SK-N-SH (cell line): ENCODE data around the gene NFIX. TPM values are rescaled to one million over a fixed set of nuclear protein-coding genes. Genes with fewer than 3 reads are reported as not detected.

Source experiments
- CTCF ChIA-PET: fragments of 300-600, 350-600 bp; formaldehyde crosslinking; extraction: SDS; loops from one replicate; lab custom pipeline; 2021; lab: Yijun Ruan, JAX
- POLR2A ChIA-PET: fragments of 350-600 bp; sonication (Branson Sonifier 250); formaldehyde crosslinking; extraction: SDS; loops from one replicate; lab custom pipeline; 2020; ENCODE audit warnings: antibody characterized with exemption, inconsistent platforms; lab: Yijun Ruan, JAX
- DNase-seq: peaks from one replicate; pipeline ENCODE4 v3.0.0; 2012
- H2AFZ ChIP-seq: fragments of 200-600 bp; sonication (generic); 2 replicates; pipeline ENCODE4 v1.8.1; 2016; ENCODE audit warnings: antibody characterized with exemption, mild to moderate bottlenecking, low read depth
- H3F3A ChIP-seq: fragments of 200-600 bp; sonication (generic); replicated peaks from 2 replicates; pipeline ENCODE3; 2016; ENCODE audit warnings: antibody characterized with exemption, mild to moderate bottlenecking; ENCODE audit not compliant: insufficient read depth
- H3K27ac ChIP-seq, 2 experiments: fragments of 200-500 bp in 1 of 2; fragments of 200-600 bp in 1 of 2; sonication (Bioruptor generic) in 1 of 2; sonication (generic), shearing (Covaris generic) in 1 of 2; 2 replicates each; pipeline versions ENCODE4 v1.5.1 to v1.6.1; 2014 to 2016; ENCODE audit warnings: low read depth in 2 of 2, inconsistent platforms in 1 of 2, low read length in 1 of 2, mild to moderate bottlenecking in 1 of 2, mixed read lengths in 1 of 2
- H3K27me3 ChIP-seq: fragments of 200-600 bp; sonication (generic), shearing (Covaris generic); 2 replicates; pipeline ENCODE4 v1.6.1; 2016; ENCODE audit warnings: mixed run types; ENCODE audit not compliant: insufficient read depth
- H3K36me3 ChIP-seq, 2 experiments: fragments of 200-500 bp in 1 of 2; fragments of 200-600 bp in 1 of 2; sonication (Bioruptor generic) in 1 of 2; sonication (generic) in 1 of 2; replicated peaks in 1 of 2; 2 replicates each; pipeline versions ENCODE3 to v1.5.1; 2014 to 2016; ENCODE audit warnings: low read length in 1 of 2, mild to moderate bottlenecking in 1 of 2; ENCODE audit not compliant: insufficient read depth in 2 of 2, control insufficient read depth in 1 of 2
- H3K4me1 ChIP-seq, 2 experiments: fragments of 200-500 bp in 1 of 2; fragments of 200-600 bp in 1 of 2; sonication (Bioruptor generic) in 1 of 2; sonication (generic), shearing (Covaris generic) in 1 of 2; 2 replicates each; pipeline versions ENCODE4 v1.5.1 to v1.6.1; 2014 to 2016; ENCODE audit warnings: low read depth in 1 of 2, low read length in 1 of 2, mixed run types in 1 of 2; ENCODE audit not compliant: insufficient read depth in 2 of 2, control insufficient read depth in 1 of 2
- H3K4me2 ChIP-seq: fragments of 200-600 bp; sonication (generic), shearing (Covaris generic); 2 replicates; pipeline ENCODE4 v1.6.1; 2017; ENCODE audit warnings: mixed run types
- H3K4me3 ChIP-seq, 2 experiments: fragments of 200-500 bp in 1 of 2; fragments of 200-600 bp in 1 of 2; sonication (Bioruptor generic) in 1 of 2; sonication (generic), shearing (Covaris generic) in 1 of 2; 2 replicates each; pipeline versions ENCODE4 v1.5.1 to v1.8.1; 2014 to 2016; ENCODE audit warnings: low read depth in 2 of 2, inconsistent platforms in 1 of 2, low read length in 1 of 2, mild to moderate bottlenecking in 1 of 2, mixed read lengths in 1 of 2, moderate library complexity in 1 of 2
- H3K79me2 ChIP-seq: fragments of 200-600 bp; sonication (generic); 2 replicates; pipeline ENCODE4 v1.8.1; 2017; ENCODE audit warnings: mild to moderate bottlenecking; ENCODE audit not compliant: insufficient read depth
- H3K9ac ChIP-seq: fragments of 200-600 bp; sonication (generic); 2 replicates; pipeline ENCODE4 v1.6.1; 2017; ENCODE audit warnings: mixed run types
- H3K9me2 ChIP-seq: fragments of 200-600 bp; sonication (generic); 2 replicates; pipeline ENCODE4 v1.6.1; 2017; ENCODE audit warnings: mixed run types
- H3K9me3 ChIP-seq: fragments of 200-600 bp; sonication (generic); 2 replicates; pipeline ENCODE4 v1.6.1; 2017; ENCODE audit warnings: mixed run types, mild to moderate bottlenecking, moderate library complexity
- H4K20me1 ChIP-seq: fragments of 200-600 bp; sonication (generic); 2 replicates; pipeline ENCODE4 v1.6.1; 2017; ENCODE audit warnings: mild to moderate bottlenecking, mixed run types; ENCODE audit not compliant: insufficient read depth
- ELF1 ChIP-seq: IDR thresholded peaks from 2 replicates; pipeline ENCODE4 v1.4.0; 2012
- FOXJ3 ChIP-seq: sonication (generic); formaldehyde crosslinking; IDR thresholded peaks from 2 replicates; pipeline ENCODE4 v1.5.1; 2020; ENCODE audit warnings: mild to moderate bottlenecking, missing genetic modification reagents
- FOXM1 ChIP-seq: IDR thresholded peaks from 2 replicates; pipeline ENCODE4 v1.4.0; 2012; ENCODE audit warnings: low read depth, mild to moderate bottlenecking
- JUND ChIP-seq: IDR thresholded peaks from 2 replicates; pipeline ENCODE4 v1.4.0; 2012
- MEF2A ChIP-seq: IDR thresholded peaks from 2 replicates; pipeline ENCODE4 v1.4.0; 2012; ENCODE audit warnings: low read depth, borderline replicate concordance
- MXI1 ChIP-seq: IDR thresholded peaks from 2 replicates; pipeline ENCODE4 v1.6.1; 2012; ENCODE audit warnings: mild to moderate bottlenecking, low read depth, low read length, improper control_type of control experiment
- NFIC ChIP-seq: IDR thresholded peaks from 2 replicates; pipeline ENCODE4 v1.4.0; 2012; ENCODE audit warnings: borderline replicate concordance
- PBX3 ChIP-seq: IDR thresholded peaks from 2 replicates; pipeline ENCODE4; 2012
- RAD21 ChIP-seq: IDR thresholded peaks from 2 replicates; pipeline ENCODE4 v1.6.1; 2012; ENCODE audit warnings: mild to moderate bottlenecking, low read length
- RCOR1 ChIP-seq: fragments of 150-350 bp; IDR thresholded peaks from 2 replicates; pipeline ENCODE4 v1.6.1; 2017; ENCODE audit warnings: antibody characterized with exemption, low read length
- TCF12 ChIP-seq: IDR thresholded peaks from 2 replicates; pipeline ENCODE4 v1.4.0; 2012
- ZBTB33 ChIP-seq: IDR thresholded peaks from 2 replicates; pipeline ENCODE4 v1.4.0; 2012; ENCODE audit warnings: low read depth, borderline replicate concordance
- WGBS: methylation state at CpG from one replicate; pipeline ENCODE4 v1.1.6; 2017; ENCODE audit warnings: low lambda C conversion rate; 5-methylcytosine and 5-hydroxymethylcytosine counted together
- polyA plus RNA-seq, 3 experiments: library from polyadenylated mRNA; depleted of rRNA; stranded (reverse); fragments of >200 nt; gene quantifications; 2 replicates each; pipeline ENCODE4 v1.2.3, GENCODE V29; 2012
- TF ChIP-seq, protein P1 (sequence below): fragments of 200-600 bp; sonication (generic); IDR thresholded peaks from 2 replicates; pipeline ENCODE4 v1.6.1; 2017; ENCODE audit warnings: antibody characterized with exemption, mild to moderate bottlenecking, moderate library complexity
- TF ChIP-seq, protein P2 (sequence below): fragments of 150-350 bp; IDR thresholded peaks from 2 replicates; pipeline ENCODE4 v1.6.1; 2016; ENCODE audit warnings: mild to moderate bottlenecking, low read depth, low read length

Gene NFIX
- polyA plus RNA-seq, 1 of the 3 experiments (the other 2 are of a cell fraction), result 14.8 TPM

- TF ChIP-seq RCOR1 (no peak), MEF2A (no peak), FOXJ3 (CRISPR knock-in tag) (no peak), MXI1 (no peak), RAD21 (no peak), FOXM1 (no peak)
- TF ChIP-seq, protein P1, sequence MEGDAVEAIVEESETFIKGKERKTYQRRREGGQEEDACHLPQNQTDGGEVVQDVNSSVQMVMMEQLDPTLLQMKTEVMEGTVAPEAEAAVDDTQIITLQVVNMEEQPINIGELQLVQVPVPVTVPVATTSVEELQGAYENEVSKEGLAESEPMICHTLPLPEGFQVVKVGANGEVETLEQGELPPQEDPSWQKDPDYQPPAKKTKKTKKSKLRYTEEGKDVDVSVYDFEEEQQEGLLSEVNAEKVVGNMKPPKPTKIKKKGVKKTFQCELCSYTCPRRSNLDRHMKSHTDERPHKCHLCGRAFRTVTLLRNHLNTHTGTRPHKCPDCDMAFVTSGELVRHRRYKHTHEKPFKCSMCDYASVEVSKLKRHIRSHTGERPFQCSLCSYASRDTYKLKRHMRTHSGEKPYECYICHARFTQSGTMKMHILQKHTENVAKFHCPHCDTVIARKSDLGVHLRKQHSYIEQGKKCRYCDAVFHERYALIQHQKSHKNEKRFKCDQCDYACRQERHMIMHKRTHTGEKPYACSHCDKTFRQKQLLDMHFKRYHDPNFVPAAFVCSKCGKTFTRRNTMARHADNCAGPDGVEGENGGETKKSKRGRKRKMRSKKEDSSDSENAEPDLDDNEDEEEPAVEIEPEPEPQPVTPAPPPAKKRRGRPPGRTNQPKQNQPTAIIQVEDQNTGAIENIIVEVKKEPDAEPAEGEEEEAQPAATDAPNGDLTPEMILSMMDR, result no peak
- TF ChIP-seq, protein P2, sequence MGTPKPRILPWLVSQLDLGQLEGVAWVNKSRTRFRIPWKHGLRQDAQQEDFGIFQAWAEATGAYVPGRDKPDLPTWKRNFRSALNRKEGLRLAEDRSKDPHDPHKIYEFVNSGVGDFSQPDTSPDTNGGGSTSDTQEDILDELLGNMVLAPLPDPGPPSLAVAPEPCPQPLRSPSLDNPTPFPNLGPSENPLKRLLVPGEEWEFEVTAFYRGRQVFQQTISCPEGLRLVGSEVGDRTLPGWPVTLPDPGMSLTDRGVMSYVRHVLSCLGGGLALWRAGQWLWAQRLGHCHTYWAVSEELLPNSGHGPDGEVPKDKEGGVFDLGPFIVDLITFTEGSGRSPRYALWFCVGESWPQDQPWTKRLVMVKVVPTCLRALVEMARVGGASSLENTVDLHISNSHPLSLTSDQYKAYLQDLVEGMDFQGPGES, result no peak
Measured at GRCh38 chr19:12952488-12953137, 42.7 kb upstream of the NFIX start (continued).

DNA sequence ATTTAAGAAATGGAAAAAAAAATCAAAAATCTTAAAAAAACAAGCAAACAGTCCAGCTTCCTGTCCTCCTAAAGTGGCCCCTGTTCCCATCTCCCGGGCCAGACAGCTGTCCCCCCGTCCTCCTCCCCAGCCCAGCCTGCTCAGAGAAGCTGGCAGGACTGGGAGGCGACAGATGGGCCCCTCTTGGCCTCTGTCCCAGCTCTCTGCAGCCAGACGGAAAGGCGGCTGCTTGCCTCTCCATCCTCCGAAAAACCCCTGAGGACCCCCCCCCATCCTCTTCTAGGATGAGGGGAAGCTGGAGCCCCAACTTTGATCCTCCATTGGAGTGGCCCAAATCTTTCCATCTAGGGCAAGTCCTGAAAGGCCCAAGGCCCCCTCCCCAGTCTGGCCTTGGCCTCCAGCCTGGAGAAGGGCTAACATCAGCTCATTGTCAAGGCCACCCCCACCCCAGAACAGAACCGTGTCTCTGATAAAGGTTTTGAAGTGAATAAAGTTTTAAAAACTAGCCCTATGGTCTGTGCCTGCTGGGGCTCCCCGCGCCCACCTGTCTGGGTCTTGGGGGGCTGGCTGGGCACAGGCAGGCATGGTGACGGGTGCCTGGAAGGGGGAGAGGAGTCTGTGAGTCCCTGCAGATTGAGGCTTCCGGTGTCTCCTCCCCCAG is 42.0 kb upstream of the NFIX start:
- TF ChIP-seq NFIC (peak; percentile 70), ELF1 (no peak), ZBTB33 (no peak), JUND (no peak), RCOR1 (peak; percentile 49; the same call in 1 of the 2 replicates), TCF12 (peak; percentile 54), PBX3 (0 out of 2 replicates have a peak, but pooled peaks have one; percentile 1)
- POLR2A ChIA-PET, result interaction anchor here (0.7 to 1.5 kb wide), 7 partner anchors 9 to 195 kb away, joined by 3 to 8 read pairs (median 3); partner anchors contain the start of genes CALR and DAND5
- no peak overlapping the region for H3K4me3 ChIP-seq

More for the DNA sequence above, 42.0 kb upstream of the NFIX start:
- no peak overlapping the region for H2AFZ ChIP-seq
- DNase-seq, result peak; percentile 79
- H3K36me3 ChIP-seq, result peaks cover 19 to 36% of the 10 kb centered on the region in 2 experiments
- H3K9me2 ChIP-seq, result no peaks in the 10 kb centered on the region
- peaks cover 68% of the 10 kb centered on the region for H3K79me2 ChIP-seq
- H3K4me1 ChIP-seq, result peaks cover 32 to 39% of the 10 kb centered on the region in 2 experiments
- H3K27me3 ChIP-seq, result no peaks in the 10 kb centered on the region
- H3F3A ChIP-seq, result peaks cover 72% of the 10 kb centered on the region
- CTCF ChIA-PET, result interaction anchor here (0.7 to 5.6 kb wide), 9 partner anchors 10 to 176 kb away, joined by 3 to 55 read pairs (median 3); no protein-coding TSS in a partner anchor
- peak overlapping the region; percentile 96 for H3K4me2 ChIP-seq
- peaks cover 5% of the 10 kb centered on the region; the same call in 1 of the 2 replicates for H4K20me1 ChIP-seq
- peak overlapping the region; percentile 93 to 97 for H3K27ac ChIP-seq
- 38% methylated on average over 8 of the region's 11 CpGs for WGBS
- peak overlapping the region; percentile 60; the same call in 1 of the 2 replicates for H3K9ac ChIP-seq
- no peaks in the 10 kb centered on the region for H3K9me3 ChIP-seq
